NCI-H2107 (cell line): Measurements from ENCODE around the gene TBCE.
"Not testable (repeated sequence)": the region's sequence is repeated elsewhere in the genome, so short reads cannot be mapped to it uniquely, and the experiment has no call there.

Source experiments
- DNase-seq: peaks from one replicate; lab custom pipeline; 2025; lab: John Stamatoyannopoulos, UW

TBCE gene

DNA sequence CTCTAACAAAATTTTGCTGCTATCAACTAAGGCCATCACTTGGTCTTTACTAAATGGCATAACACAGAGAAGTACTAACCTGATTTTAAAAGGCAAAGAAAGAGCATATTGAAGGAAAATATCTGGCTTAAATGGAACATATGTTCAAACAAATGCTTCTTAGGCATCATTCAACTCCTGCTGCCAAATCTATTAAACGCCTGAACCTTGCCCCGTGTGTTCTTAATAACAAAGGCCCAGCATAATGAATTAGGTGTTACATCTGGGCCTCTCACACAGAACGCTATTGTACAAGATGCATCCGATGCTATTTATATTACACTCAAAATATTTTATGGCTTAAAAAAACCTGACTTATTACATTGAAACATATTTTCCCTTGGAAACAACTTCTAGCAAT lies 88.6 kb downstream of the TBCE start:
- no peak for DNase-seq

DNA sequence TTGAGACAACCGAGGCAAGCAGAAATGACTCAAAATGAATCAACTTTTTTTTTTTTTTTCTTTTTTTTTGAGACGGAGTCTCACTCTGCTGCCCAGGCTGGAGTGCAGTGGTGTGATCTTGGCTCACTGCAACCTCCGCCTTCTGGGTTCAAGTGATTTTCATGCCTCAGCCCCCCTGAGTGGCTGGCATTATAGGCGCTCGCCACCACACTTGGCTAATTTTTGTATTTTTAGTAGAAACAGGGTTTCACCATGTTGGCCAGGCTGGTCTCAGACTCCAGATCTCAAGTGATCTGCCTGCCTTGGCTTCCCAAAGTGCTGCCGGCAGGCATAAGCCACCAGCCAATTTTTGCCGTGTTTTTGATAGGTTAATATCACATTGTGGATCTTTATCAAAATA lies 90.6 kb downstream of the TBCE start:
- DNase-seq: not testable (repeated sequence)

DNA sequence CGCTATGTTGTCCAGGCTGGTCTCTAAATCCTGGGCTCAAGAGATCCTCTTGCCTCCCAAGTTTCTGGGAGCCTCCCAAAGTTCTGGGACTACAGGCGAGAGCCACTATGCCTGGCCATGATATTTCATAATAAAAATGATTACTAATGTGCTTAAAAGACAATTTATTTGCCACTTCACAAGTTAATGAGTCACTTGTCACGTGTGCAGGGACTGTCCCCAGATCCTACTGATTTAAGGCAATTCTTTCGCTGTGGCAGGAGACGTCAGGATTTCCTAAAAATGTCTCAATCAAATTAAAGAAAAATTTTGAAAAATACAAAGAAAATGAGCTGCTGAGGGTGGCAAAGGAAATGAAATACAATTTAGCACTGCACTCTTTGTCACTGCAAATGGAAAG lies 93.5 kb downstream of the TBCE start:
- DNase-seq: no peak

DNA sequence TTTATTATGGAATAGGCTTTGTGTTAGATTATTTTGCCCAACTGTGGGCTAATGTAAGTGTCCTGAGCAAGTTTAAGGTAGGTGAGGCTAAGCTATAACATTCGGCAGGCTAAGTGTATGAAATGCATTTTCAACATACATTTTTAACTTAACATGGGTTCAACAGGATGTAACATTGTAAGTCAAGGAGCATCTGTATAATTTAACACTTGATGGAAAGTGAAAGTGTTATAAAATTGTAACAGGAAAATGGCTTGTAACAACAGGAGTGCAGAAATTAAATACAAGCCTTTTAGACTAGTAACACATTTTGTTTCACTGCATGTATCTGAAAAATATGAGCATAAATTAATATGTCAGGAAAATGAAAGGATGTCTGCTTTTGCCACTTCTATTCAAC lies 94.7 kb downstream of the TBCE start:
- DNase-seq: no peak

DNA sequence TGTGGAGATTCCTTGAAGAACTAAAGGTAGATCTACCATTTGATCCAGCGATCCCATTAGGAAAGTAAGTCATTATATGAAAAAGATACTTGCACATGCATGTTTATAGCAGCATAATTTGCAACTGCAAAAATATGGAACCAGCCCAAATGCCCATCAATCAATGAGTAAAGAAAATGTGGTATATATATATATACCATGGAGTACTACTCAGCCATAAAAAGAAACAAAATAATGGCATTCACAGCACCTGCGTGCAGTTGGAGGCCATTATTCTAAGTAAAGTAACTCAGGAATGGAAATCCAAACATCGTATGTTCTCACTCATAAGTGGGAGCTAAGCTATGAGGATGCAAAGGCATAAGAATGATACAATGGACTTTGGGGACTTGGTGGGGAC lies 95.6 kb downstream of the TBCE start:
- not testable (repeated sequence) for DNase-seq

DNA sequence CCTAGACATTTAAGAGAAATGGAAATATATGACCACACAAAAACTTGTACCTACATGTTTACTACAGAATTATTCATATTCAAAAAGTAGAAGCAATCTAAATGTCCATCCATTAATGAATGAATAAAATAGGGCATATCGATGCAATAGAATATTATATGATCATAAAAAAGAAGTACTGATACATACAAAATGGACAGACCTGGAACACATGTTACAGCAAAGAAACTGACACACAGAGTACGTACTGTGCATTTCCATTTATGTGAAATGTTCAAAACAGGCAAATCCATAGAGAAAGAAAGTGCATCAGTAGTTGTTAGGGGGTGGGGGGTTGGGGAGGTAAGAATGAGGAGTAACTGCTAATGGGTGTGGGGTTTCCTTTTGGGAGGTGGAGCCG lies 97.8 kb downstream of the TBCE start:
- no peak for DNase-seq

DNA sequence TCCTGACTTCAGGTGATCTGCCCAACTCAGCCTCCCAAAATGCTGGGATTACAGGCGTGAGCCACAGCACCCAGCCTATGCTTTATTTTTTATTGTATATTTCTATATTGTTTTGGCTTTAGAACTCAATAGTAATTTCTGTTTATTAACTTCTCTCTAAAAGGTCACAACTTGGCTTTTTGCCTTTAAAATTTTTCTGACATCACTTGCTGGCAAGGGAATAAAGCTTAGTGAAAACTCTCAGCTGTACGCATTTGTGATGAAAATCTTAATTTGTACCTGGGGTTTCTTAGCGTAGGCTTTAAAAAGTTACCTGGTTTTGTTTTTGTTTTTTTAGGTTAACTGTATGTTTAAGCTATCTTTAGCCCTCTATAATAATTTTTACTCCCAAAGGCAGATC lies 100.8 kb downstream of the TBCE start:
- DNase-seq: no peak

DNA sequence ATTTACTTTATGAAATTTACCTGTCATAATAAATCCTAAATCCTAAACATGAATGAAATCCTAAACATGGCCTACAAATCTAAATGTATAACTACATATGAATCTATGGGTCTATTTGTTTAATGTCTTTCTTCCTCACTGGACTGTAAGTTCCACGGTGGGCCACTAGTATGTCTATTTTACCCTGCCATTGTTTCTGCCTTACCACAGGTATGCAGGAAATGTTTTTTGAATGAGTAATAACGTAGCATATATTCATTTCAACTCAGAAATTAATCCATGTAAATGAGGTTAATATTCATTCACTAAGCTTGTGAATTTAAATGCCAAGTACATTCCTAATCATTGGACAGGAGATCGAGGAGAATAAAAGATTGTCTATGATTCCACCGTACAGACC lies 101.7 kb downstream of the TBCE start:
- no peak for DNase-seq

DNA sequence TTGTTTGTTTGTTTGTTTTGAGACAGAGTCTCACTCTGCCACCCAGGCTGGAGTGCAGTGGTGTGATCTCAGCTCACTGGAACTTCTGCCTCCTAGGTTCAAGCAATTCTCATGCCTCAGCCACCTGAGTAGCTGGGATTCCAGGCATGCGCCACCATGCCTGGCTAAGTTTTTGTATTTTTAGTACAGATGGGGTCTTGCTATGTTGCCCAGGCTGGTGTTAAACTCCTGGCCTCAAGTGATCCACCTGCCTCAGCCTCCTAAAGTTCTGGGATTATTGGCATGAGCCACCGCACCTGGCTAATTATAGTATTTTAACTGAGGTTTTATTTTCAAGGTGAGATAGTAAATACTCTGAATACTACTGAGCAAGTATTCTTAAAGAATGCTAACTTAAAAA lies 102.7 kb downstream of the TBCE start:
- not testable (repeated sequence) for DNase-seq

DNA sequence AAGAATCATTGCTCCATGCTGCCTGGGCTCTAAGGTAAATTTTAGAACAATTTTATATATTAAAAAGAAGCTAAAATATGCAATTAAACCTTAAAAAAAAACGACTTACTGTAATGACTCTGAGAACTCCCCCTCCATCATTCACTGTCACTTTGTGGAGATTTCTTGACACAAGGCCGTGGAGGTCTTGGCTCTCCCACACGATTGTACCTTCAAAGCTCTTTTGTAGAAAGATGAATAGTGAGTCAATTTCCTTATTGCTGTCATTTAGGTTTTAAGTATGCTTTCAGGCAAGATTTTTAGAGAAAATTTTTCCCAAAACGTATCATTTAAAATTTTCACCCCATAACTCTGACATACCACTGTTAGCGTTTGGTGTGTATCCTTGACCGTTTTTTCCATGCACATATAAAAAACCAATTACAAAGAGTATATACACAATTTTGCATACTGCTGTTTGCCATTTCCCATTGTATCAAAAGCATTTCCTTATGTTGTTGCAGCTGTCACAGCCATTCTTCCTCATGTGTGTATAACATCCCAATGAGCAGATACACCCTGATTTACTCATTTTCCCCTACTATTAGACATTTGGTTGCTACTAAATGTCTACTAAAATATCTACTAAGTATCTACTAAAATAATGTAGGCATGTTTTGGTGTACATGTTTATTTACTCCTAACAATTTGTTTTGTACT lies 103.7 kb downstream of the TBCE start:
- DNase-seq: no peak

DNA sequence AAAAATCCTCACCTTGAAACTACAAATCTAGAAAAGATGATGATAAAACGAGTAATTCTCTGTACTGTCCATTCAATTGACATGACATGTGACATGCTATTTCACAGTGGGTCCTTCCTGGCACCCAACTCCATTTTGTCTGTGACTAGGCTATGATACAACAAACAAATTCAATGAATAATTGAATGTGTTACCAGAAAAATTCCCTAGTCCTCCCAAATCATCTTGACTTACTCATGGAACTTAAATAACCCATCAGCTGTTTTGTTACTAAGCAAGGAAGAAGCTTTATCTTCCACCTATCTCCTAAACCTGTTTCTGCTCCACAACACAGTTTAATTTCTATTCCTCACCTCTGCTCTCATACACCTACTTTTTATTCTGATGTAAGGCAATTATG lies 106.6 kb downstream of the TBCE start:
- DNase-seq: no peak

DNA sequence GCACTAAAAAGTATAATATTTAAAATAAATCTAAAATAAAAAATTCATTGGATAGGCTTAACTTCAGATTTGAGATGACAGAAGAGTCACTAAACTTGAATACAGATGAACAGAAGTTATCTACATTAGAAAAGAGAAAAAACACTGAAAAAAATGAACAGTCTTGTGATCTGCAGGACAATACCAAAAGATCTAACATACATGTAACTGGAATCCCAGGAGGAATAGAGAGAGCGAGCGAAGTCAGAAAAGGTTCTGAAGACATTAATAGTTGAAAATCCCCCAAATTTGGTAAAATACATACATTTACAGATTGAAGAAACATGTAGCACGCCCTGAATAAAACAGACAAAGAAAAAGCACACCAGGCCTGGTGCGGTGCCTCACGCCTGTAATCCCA lies 115.9 kb downstream of the TBCE start:
- no peak for DNase-seq

DNA sequence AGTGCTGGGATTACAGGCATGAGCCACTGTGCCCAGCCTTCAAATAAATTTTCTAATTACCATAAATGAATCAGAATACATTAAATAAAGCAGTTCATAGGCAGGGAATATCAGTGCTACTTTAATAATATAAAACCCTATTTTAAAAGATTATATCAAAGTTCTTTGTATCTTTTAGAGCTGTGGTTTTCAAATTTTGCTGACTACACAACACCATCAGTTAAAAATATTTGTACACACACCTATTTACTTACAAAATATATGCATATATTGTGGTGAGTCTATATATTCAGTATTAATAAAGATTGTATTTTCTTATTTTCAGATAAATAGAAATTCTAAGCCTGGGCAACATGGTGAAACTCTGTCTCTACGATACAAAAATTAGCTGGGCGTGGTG lies 118.3 kb downstream of the TBCE start:
- no peak for DNase-seq

DNA sequence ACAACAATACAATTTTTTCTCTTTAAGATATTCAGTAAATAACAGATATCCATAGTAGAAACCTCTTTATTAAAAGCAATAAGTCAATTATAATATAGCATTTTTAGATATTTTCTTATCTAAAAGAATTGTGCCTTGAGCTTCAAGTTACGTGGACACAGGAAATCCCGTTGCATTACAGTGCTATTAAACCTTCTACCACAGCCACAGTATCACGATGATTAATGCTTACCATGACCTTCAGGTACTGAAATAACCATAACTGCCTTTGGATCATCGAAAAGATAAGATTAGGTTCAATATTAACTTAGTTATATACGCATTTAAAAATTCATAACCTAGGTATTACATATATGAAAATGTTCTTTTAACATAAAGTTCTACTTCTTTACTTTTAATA lies 119.1 kb downstream of the TBCE start:
- DNase-seq: no peak

DNA sequence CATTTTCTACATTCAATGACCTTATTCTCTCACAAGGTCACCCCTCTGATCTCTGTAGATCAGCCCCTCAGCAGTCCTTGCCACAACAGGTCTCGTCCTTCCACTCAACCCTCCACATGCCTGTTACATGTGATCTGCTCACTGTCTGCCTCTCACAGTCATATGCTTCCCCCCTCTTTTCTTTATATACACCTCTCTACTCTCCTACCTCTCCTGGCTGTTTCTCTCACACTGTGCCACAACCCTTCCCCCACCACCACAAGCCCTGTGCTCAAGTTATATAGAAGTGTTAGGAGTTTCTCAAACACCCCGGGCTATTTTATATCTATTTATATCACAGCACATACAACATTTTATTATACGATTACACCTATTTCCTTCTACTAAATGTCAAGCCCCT lies 124.4 kb downstream of the TBCE start:
- no peak for DNase-seq

DNA sequence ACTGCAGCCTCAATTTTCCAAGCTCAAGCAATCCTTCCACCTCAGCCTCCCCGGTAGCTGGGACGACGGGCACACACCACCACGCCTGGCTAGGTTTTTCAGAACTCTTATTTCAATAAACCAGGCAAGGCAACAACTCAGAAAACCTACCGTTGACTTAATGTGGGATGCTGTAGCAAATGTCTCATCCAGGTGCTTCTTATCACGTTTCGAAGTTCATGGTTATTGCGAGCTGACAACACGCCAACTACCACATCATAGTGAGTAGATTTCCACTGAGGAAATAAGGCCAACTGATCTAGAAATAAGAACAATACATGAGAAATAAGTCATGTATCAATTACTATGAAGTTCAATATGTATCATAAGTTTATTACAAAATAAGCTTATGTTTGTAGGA lies 127.3 kb downstream of the TBCE start:
- no peak for DNase-seq

DNA sequence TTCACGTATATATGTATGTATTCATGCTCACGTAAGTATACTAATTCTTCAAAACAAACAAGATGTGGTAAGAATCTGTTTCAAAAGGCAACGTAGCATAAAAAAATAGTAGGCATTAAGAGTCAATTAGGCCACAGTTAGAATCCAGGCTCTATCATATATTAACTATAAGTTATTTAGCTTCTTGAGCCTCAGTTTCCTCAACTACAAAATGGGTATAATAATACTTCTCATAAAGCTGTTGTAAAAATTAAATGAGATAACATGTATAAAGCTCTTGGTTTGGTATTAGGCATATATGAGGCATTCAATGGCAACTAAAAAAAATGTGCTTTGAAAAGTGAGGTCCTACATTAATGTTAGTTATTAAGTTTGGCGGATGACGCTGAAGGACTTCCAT lies 127.8 kb downstream of the TBCE start:
- DNase-seq: no peak

DNA sequence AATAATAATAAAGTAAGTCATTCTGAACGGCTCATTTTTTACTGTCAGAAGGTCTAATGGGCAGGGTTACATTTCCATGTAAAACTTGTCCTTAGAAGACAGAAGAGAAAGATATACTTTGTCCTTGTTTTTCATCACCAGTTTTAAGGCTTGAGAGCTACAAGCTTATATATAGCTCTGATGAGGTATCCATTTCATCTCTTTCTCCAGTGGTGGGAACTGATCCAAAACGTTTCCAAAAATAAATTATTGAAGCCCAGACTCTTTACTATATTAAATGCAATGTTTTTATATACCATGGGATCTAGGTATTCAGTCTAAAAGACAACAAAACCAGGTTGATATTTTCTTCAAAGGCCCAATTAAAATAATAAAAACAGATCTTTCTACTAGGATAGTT lies 128.3 kb downstream of the TBCE start:
- DNase-seq: no peak

DNA sequence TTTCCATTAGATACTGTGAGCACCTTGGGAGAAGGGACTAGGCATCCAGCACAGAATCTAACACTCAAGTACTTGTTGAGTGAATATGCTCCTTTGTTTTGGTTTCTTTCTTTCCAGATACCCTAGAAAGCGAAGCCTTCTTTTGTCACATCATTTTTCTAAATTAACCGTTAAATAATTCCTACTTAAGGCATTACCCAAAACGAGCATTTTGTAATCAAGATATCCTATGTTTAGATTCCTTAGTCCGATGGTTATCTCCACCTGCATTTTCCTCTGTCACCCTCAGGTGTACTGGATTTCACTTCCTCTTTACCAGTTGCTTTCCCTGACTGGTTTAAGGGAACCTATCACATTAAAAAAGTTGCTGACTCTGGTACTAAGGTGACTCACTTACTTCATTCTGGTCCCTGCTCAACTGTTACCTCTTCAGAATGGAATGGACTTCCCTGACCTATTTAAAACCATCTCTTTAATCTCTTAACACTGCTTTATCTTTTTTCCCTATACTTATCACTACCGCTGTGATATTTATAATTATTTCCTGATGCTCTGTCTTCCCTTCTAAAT lies 133.8 kb downstream of the TBCE start:
- no peak for DNase-seq
